Inferior parietal cortex (tissue), 1 donor: Measurements from ENCODE around the gene ZNF582.

Experiments used
- DNase-seq: peaks from one replicate; pipeline ENCODE4 v3.0.0-alpha.2; 2016; ENCODE audit errors: extremely low spot score

Gene ZNF582

DNA sequence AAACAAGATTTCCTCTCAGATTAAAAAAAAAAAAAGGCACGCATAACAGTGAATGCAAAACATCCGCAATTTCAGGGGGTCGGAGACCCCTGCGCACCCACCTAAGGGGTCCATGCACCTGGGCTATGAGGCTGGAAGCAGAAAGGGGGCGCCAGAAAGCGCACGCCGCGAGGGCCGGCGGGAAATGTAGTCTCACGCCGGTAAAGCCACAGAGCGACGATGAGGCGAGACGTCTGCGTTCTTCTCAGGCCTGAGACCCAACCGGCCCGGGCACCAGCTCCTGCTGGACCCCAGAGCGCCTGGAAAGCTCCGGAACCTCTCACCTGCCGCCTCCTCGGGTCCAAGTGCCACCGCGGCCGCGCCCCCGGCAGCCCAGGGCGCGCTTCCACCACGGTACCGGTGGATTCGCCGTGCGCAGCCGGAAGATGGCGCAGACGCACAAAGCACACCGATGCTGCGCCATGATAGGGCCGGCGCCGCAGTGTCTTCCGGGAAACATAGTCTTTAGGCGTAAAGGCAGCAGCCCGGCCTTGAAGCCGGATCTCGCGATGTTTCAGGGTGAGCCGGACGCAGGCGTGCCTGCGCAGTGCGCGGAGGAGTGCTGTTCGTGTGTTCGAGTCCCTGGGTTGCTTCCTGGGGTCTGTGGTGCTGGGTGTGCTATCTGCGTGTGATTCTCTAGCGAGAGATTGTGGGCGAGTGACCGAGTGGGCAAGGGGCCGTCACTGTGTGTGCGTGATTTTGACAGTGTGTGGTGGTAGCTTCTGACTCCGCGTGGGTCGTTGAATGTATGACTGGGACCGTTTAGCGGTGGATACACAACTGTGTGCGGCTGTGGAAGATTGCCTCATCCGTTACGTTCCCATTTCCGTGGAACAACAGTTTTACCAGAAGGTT lies at the start of gene ZNF582:
TSS of gene ZNF582 (minus strand) at position 416 of the 894 bp plus-strand sequence. CDS start 1,782 bp downstream, outside the sequence.
- DNase-seq, result peak; percentile 97

DNA sequence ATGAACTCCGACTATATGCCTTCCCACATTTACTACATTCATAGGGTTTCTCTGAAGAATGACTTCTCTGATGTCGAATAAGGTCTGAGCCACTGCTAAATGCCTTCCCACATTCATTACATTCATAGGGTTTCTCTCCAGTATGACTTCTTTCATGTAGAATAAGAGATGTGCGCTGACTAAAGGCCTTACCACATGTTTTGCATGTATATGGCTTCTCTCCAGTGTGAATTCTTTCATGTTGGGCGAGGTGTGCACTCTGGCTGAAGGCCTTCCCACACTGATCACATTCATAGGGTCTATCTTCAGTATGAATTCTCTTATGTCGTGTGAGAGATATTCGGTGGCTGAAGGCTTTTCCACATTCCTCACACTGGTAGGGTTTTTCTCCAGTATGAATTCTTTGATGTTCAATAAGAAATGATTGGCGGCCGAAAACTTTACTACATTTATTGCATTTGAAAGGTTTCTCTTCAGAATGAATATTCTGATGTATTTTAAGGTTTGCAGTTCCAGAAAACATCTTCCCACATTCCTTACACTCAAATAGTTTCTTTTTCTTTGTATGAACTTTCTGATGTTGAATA lies 48.0 kb upstream of the ZNF582 start:
- DNase-seq, result no peak

DNA sequence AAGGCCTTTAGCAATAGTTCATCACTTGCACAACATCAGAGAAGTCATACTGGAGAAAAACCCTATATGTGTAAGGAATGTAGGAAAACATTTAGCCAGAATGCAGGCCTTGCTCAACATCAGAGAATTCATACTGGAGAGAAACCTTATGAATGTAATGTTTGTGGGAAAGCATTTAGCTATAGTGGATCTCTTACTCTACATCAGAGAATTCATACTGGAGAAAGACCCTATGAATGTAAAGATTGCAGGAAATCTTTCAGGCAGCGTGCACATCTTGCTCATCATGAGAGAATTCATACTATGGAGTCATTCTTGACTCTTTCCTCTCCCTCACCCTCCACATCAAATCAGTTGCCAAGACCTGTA lies 30.6 kb upstream of the ZNF582 start:
- DNase-seq, result no peak

DNA sequence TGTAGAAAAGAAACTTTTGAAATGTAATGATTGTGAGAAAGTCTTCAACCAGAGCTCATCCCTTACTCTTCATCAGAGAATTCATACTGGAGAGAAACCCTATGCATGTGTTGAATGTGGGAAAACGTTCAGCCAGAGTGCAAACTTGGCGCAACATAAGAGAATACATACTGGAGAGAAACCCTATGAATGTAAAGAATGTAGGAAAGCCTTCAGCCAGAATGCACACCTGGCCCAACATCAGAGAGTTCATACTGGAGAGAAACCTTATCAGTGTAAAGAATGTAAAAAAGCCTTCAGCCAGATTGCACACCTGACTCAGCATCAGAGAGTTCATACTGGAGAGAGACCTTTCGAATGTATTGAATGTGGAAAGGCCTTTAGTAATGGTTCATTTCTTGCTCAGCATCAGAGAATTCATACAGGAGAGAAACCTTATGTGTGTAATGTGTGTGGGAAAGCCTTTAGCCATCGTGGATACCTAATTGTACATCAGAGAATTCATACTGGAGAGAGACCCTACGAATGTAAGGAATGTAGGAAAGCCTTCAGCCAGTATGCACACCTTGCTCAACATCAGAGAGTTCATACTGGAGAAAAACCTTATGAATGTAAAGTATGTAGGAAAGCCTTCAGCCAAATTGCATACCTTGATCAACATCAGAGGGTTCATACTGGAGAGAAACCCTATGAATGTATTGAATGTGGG lies 30.1 kb upstream of the ZNF582 start:
- DNase-seq, result no peak

DNA sequence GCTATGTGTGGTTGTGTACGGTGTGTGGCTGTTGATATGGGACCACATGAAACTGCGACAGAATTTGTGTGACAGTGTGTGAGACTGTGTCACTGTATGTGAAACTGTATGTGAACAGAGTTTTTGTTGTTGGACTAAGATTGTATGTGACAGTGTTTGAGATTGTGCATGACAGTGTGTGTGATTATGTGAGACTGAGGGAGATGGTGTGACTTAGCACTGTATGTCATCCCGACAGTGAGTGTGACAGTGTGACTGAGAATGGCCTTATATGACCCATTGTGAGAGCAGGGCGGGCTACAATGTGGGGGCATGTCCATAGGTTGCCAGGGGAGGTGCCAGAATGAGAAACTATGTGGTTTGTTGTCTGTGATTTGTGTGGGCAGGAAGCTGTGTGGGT lies 11.7 kb upstream of the ZNF582 start:
- DNase-seq, result no peak

DNA sequence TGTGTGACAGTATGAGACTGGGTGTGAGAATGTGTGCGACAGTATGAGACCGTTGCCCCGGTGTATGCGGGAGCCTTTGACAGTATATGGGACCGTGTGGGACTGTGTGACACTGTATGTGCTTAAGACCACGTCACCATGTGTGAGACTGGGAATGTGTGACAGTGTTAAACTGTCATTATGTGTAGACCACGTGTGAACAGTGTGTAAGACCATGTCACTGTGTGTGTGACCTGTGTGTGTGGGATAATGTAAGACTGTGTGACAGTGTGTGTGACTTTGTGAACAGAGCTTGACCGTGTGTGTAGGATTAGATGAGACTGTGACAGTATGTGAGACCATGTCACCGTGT lies 11.3 kb upstream of the ZNF582 start:
- DNase-seq, result no peak

DNA sequence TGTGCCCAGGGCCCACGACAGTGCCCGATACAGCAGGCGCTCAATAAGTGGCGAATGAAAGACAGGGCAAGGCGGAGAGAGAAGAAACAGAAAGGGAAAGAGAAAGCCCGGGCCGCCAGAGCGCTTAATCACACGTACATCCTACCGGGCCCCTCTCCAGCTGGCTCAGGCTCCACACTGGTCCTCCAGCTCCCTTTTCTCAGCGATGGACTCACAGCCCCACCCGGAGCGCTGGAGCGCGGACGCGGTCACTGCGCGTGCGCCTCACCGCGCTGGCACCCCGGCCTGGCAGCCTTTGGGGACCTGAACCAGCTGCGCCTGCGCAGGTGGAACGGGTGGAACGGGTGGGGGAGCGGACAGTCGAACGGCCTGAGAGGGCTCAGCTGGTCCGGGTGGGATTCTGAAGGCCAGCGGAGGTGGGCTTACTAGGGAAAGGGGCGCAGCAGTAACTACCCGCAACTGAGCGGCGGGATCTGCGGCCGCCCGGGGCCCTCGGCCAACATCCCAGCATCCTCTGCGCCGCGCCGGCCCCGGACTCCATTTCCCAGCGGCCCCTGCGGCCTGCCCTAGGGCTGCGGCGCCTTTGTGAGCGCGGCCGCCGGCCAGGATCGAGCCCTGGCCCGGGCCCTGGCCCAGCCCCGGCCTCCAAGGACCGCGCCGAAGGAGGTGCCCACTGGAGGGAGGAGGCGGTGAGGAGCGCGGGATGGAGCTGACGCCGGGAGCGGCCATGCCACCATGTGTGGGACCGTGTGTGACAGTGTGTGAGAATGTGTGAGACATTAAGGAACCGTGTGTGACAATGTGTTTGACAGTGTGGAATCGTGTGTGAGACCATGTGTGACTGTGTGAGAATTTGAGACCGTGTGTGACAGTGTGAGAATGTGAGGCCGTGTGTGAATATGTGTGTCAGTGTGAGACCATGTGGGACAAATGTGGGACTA lies 10.7 kb upstream of the ZNF582 start, which contains the start of gene ZNF583:
TSS of gene ZNF583 (plus strand) at position 569 of the 941 bp plus-strand sequence. CDS start 2,783 bp downstream, outside the sequence.
- DNase-seq, result peak; percentile 92

DNA sequence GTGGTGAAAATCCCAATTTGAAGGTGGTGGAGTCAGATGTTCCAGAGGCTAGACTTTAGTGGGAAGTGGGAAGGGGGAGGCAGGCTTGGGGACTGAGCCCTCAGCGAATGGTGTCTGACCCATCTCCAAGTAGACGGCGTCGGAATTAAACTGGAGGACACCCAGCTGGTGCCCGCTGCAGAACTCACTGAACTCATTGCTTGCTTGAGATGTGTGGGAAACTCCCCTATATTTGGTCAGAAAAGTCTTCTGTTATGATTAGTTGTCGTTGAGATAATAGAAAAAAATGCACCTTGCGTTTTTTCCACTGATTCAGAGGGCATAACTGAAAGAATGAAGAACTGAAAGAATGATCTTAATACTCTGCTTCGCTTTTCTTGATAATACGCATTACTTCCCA lies 9.9 kb upstream of the ZNF582 start:
- DNase-seq, result no peak

DNA sequence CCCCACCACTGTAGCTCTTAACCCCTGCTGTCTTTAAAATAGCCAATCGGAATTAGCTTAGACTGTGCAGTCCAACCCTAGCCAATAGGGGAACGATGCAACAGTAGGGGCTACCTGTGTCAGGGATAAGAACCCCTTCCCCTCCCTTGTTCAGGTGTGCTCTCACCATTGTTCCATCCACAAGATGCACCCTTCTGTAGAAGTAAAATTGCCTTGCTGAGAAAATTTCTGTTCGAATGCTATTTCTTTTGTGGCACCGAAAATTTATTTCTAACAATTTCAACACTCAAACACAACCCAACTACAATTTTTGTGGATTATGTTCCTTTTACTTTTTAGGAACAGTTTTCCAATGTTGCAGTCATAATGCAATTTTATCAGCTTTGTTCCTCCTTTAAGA lies 7.2 kb upstream of the ZNF582 start:
- DNase-seq, result no peak

DNA sequence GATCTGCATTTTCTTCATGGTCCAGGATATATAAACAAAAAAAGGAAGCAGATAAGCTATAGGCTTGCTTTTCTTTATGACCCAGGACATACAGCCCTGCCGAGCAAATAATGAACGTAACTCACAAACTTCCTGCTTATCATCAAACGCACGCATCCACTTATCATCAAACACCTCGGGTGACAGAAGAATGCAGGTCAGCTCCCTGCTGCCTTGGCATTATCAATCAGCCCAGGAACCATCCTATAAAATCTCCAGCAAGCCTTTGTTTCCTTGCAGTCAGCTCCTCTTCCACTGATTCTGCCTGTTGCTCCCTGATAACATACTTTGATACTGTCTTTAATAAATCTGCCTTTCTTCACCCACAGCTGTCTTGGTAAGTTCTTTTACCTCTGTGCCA lies 5.5 kb upstream of the ZNF582 start:
- DNase-seq, result no peak

DNA sequence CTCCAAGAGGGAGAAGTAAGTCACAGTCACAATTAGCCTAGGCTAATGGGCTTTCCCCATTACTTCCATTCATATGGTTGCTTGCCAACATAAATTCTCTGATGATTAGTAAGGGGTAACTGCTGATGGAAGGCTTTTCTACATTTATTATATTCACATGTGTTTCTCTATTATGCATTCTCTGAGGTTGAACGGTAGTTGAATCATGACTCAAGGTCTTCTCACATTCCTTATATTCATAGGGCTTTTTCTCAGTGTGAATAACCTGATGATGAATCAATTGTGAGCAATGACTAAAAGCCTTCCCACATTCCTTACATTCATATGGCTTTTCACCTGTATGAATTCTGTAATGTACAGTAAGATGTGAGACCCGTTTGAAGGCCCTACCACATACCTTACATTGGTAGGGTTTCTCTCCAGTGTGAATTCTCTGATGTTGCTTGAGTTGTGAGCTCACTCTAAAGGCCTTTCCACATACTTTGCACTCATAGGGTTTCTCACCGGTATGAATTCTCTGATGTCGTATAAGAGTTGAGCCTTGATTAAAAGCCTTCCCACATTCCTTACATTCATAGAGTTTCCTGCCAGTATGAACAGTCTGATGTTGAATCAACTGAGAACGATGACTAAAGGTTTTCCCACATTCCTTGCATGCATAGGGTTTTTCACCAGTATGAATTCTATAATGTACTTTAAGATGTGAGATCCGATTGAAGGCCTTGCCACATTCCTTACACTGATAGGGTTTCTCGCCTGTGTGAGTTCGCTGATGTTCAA lies 9.3 kb downstream of the ZNF582 start:
- DNase-seq, result no peak

DNA sequence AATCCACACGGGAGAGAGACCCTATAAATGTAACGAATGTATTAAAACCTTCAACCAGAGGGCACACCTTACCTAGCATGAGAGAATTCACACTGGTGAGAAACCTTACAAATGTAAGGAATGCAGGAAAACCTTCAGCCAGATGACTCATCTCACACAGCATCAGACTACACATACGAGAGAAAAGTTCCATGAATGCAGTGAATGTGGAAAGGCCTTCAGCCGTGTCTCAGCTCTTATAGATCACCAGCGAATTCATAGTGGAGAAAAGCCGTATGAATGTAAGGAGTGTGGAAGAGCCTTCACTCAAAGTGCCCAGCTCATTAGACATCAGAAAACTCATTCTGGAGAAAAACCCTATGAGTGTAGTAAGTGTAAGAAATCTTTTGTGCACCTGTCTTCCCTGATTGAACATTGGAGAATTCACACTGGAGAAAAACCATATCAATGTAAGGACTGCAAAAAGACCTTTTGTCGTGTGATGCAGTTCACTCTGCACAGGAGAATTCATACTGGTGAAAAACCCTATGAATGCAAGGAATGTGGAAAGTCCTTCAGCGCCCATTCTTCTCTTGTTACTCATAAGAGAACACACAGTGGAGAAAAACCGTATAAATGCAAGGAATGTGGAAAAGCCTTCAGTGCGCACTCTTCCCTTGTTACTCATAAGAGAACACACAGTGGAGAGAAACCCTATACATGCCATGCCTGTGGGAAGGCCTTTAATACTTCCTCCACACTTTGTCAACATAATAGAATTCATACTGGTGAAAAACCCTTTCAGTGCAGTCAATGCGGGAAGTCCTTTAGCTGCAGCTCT lies 16.0 kb downstream of the ZNF582 start:
- no peak for DNase-seq

DNA sequence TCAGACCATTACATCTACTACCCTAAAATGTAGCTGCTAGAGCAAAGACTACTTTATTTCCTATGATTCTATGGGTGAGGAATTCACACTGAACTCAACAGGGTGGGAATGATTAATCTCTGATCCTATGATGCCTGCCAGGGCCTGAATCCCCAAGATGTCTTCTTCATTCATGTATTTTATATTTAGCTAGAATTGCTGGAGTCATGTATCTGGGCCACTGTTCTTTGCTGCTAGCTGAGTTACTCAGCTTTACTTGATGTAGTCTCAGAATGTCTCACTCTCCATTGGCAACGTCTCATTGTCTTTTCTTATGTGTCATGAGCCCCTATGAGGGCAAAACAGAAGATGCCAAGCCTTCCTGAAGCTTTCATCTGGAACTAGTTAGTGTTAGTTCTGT lies 21.1 kb downstream of the ZNF582 start:
- DNase-seq, result no peak

DNA sequence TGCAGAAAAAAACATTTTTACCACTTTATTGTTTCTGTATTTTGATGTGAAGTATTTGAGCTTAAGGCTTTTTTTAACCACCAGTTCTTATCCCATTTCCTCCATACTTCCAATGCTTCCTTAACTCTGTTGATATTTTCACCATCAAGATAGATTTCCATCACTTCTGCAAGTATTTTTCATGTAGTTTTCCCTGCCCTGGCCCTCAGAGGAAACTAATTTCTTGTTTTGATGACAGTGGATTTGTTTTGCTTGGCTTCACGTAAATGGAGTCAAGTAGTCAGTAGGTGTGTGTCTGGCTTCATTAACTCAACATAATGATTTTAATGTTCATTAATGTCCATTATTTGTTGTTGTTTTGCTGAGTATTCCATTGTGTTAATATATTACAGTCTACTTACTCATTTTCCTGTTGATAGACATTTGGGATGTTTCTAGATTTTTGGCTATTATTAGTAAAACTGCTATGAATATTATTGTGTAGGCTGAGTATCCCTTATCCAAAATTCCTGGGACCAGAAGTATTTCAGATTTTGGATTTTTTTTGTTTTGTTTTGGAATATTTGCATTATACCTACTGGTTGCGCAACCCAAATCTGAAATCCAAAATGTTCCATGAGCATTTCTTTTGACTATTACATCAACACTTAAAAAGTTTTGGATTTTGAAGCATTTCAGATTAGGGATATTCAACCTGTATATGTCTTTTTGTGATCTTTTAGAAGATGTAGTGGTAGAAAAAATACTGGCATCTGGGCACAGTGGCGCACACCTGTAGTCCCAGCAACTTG lies 23.3 kb downstream of the ZNF582 start:
- no peak for DNase-seq

DNA sequence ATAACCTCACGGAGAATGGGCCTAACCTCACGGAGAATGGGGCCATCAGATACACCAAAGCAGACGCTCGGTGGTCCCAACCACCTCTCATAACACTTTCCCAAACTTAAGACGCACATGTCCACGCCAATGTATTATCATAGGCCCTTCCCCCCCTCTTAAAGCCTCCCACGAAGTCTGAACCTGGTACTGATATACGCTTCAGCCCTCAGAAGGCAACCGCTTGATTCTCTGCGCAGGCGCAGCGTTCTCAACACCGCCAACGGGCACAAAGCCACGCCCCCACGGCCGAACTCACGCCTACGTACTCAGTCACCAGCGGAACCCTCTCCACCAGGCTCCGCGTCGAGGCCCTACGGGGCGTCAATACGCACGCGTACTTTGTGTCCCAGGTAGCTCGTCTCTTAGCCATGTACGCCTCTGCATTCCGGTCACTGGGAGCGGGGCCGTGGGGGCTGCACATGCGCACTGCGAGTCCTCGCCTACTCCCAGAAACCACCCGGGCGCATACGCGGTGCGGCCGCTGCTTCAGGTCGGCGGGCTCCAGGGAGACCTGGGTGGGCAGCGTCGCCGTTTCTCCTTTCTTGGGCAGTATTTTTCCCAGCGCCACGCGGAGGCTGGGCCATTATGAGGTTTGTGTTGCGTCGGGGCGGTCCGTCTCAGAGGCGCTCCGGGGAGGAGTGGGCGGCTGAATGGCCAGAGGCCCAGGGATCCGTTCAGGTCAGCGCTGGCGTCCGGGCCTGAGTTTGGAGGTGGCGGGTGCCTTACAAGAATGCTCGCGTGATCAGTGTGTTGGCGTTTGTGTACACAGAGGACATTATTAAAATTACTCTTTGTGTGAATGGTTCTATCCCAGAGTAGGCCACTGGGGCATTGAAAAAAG lies 25.3 kb downstream of the ZNF582 start:
- peak; percentile 84 for DNase-seq

DNA sequence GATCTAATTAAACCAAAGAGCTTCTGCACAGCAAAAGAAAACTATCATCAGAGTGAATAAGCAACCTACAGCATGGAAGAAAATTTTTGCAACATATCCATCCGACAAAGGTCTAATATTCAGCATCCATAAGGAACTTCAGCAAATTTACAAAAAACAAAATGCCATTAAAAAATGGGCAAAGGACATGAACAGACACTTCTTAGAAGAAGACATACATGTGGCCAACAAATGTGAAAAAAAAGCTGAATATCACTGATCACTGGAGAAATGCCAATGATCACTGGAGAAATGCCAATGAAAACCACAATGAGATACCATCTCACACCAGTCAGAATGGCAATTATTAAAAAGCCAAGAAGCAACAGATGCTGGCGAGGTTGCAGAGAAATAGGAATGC lies 32.5 kb downstream of the ZNF582 start:
- no peak for DNase-seq

DNA sequence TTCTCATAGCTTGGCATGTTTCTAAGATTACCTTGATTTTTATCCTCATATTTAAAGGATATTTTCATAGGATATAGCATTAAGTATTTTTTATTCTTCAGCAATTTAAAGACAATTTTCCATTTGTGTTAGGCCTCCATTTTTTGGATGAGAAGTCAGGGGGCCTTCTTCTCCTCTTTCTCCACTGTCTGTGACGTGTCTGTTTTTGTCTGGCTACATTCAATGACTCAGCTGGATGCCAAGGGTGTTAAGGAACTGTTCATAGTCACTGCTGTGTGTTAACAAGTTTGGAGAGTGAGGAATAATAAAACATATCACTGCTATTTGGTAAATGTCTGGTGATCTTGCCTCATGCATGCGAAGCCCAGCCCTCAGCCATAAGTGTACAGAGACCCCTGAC lies 36.4 kb downstream of the ZNF582 start:
- no peak for DNase-seq

DNA sequence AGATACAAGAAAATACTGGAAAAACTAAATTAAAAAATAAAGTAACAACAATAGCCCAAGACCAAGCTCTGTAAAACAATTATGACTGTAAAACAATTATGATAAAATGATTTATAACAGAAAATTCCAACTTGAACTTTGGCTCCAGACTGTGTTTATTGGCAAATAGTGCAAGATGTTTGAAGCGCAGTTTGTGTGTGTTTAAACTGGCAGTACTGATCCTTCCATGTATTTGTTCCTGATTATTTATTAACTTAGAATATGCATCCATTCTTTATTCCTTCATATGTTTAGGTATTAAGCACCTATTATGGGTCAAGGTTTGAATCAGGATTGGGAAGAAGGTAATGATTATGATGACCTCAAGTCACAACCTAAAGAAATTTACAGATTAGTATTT lies 37.8 kb downstream of the ZNF582 start:
- DNase-seq, result no peak
